Activated T-helper 1 cell treated with anti-CD3 and anti-CD28 coated beads, Interleukin-12 subunit alpha, Interleukin-12 subunit beta, Interleukin-2, Interleukin-4 antibody, amounts not matched to agents 30 ng/mL and 10 ng/mL and 1 ng/mL, durations not matched to agents 14 hours and 24 hours and 36 hours (primary cell): ENCODE results near the gene SLC35F1. TPM values are rescaled to one million over a fixed set of nuclear protein-coding genes. Genes with fewer than 3 reads are reported as not detected.

Experiments used
- DNase-seq: peaks from one replicate; pipeline ENCODE4 v3.0.0; 2021; ENCODE audit warnings: low spot score
- H3K27ac Mint-ChIP-seq: one replicate; pipeline ENCODE4 v1.8.0; 2021; ENCODE audit warnings: mild to moderate bottlenecking, mixed read lengths
- H3K27me3 Mint-ChIP-seq: one replicate; pipeline ENCODE4 v1.8.0; 2022; ENCODE audit warnings: mild to moderate bottlenecking, moderate library complexity, mixed read lengths; ENCODE audit not compliant: insufficient read depth
- H3K36me3 Mint-ChIP-seq: one replicate; pipeline ENCODE4 v1.8.0; 2021; ENCODE audit warnings: low read depth, mixed read lengths
- H3K4me1 Mint-ChIP-seq: one replicate; pipeline ENCODE4 v1.8.0; 2021; ENCODE audit warnings: low read depth, mixed read lengths
- H3K4me3 Mint-ChIP-seq: one replicate; pipeline ENCODE4 v1.8.0; 2021; ENCODE audit warnings: mild to moderate bottlenecking, moderate library complexity, mixed read lengths
- H3K9me3 Mint-ChIP-seq: one replicate; pipeline ENCODE4 v1.8.0; 2021; ENCODE audit warnings: mixed read lengths
- intact Hi-C: fragments of 100-400 bp; cut with micrococcal nuclease; formaldehyde crosslinking; loops from one replicate; pipeline ENCODE4 v1.15.1; 2024
- total RNA-seq: library from RNA; stranded (reverse); gene quantifications from 2 replicates; pipeline ENCODE4 v1.2.3, GENCODE V29; 2022

SLC35F1 gene
- total RNA-seq, 1 donor from 2014 or later = not detected

DNA sequence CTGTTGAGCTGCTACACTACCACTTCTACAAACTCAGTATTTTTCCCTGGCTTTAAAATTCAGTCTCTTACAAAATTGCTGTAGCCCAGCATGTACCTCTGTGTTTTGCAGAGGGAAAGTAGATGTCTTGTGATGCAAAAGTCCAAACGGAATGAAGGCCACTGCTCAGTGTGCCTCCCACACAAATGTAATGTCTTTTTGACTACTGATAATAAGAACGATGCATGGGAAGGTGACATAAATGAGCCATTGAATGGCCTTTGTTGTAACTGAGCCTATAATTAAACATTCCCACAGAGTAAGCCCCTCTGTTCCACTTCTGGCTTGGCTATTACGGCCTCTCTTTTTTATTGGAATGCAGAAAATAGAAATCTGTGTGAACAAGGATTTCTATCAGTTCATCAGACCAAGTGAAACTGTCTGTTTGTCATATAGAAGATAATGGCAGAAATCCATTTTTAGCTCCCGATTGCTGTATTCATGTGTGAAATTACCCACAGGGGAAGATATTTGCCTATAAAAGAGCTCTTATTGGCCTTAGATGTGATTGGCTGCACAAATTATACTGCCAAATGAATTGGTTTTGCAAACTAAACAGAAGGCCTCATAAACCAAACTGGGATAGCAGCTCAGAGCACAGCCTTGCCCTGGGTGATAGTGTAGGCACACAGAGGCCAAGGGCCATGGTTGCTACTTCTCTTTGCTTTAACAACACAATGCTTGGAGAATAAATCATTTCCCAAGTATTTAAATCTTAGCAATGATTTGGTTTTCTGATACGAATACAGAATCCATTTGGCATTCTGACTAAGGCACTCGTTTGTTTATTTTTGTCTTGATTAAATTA is 399.6 kb downstream of the SLC35F1 start:
- no peaks in the 10 kb centered on the region for H3K36me3 Mint-ChIP-seq
- H3K9me3 Mint-ChIP-seq = no peaks in the 10 kb centered on the region
- H3K27ac Mint-ChIP-seq = no peak overlapping the region
- no peak for DNase-seq
- intact Hi-C loops = no loop called here
- H3K27me3 Mint-ChIP-seq = peaks cover 2% of the 10 kb centered on the region
- no peaks in the 10 kb centered on the region for H3K4me1 Mint-ChIP-seq
- no peak overlapping the region for H3K4me3 Mint-ChIP-seq

DNA sequence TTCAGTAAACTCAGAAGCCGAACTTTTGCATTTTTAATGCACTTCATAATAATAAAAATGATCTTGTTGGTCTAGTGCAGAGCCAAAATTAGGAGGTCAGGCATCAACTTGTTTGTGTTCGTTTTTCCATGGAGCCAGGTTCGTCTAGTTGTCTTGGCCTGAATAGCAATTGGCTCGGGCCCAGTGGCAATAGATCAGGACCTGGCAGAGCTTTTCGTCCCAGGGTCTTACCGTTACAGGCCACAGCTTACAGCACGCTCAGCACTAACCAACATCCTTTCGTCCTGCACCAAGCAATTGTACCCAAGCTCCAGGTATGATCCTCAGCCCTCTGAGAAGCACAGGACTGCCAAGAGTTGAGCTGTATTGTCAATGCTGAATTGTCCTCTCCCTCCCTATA is 400.5 kb downstream of the SLC35F1 start:
- H3K4me1 Mint-ChIP-seq = no peaks in the 10 kb centered on the region
- no peaks in the 10 kb centered on the region for H3K9me3 Mint-ChIP-seq
- no peak overlapping the region for H3K27ac Mint-ChIP-seq
- H3K27me3 Mint-ChIP-seq = peaks cover 2% of the 10 kb centered on the region
- no peak overlapping the region for H3K4me3 Mint-ChIP-seq
- no peaks in the 10 kb centered on the region for H3K36me3 Mint-ChIP-seq
- intact Hi-C loops = no loop called here
- no peak for DNase-seq

DNA sequence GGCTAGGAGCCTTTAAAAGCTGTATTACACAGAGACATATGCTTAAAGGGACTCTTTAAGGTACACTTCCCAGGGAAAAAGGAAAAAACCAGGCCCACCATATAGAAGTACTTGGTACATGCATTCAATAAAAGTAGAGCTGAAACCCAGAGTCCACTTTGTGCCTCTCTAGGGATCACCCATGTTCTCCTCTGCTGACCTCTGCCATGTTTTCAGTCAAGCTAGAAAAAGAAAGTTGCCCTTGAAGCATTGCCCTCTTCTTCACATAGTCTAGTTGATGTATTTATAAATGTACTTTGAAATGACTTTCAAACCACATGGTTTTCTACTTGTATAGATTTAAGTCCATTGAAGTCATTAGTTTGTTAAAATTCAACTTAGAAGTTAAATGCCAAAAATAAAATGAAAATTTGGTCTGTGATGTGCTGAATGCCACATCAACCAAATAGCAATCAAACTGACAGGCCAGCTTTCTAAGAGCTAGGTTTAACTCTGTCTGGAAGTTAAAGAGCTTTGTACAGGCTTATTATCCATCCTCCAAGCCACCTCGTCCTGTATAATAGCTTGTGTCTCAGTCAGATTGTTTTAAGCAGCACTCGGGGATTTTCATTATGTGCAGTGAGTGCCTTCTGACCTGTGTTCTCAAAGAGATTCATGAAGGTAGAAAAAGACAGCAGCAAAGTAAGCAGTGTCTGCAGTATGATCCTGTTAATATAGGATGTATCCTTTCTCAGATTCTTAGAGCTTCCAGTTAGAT is 402.5 kb downstream of the SLC35F1 start:
- intact Hi-C loops = no loop called here
- no peaks in the 10 kb centered on the region for H3K9me3 Mint-ChIP-seq
- peaks cover 2% of the 10 kb centered on the region for H3K27me3 Mint-ChIP-seq
- H3K36me3 Mint-ChIP-seq = no peaks in the 10 kb centered on the region
- H3K4me1 Mint-ChIP-seq = no peaks in the 10 kb centered on the region
- no peak overlapping the region for H3K4me3 Mint-ChIP-seq
- DNase-seq = no peak
- no peak overlapping the region for H3K27ac Mint-ChIP-seq

DNA sequence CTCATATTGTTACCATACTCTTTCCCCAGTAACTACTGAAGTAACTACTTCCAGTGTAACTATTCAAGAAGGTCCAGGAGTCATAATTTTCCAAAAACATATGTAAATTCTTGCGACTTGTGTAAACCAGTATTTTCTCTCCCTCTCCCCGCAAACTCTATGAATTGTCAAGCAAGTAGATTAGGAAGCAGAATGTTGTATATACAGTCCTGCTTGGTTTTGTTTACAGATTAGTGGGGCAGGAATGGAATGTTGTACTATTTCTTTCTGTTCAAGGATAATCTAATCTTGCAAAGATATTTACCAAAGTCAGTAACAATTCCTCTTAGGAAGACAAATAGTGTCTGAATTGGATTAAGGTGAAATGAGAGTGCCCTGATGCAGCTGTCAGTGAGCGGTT is 406.1 kb downstream of the SLC35F1 start:
- Mint-ChIP-seq H3K36me3 (no peaks in the 10 kb centered on the region), H3K27me3 (peaks cover 2% of the 10 kb centered on the region), H3K4me1 (no peaks in the 10 kb centered on the region), H3K4me3 (no peak overlapping the region), H3K27ac (no peak overlapping the region), H3K9me3 (no peaks in the 10 kb centered on the region)
- intact Hi-C loops = no loop called here
- DNase-seq = no peak

DNA sequence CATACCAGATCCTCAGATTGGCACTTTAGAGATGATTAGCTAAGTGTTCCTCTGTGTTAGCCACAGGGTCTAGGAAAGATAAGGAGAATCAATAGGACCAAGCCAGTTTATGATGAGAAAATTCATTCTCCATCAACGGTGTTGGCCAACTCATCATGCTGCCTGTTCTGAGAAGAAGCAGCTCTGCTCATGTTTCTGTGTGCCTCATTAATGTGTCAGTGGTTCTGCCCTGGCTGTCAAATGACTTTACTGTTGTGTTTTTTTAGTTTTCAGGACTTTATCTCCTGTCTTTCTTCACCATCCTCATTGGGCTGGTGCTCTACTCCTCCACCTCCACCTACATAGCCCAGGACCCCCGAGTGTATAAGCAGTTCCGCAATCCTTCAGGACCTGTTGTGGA is 406.7 kb downstream of the SLC35F1 start:
- DNase-seq = no peak
- Mint-ChIP-seq H3K4me1 (no peaks in the 10 kb centered on the region), H3K4me3 (no peak overlapping the region), H3K27ac (no peak overlapping the region), H3K27me3 (peaks cover 2% of the 10 kb centered on the region), H3K36me3 (no peaks in the 10 kb centered on the region), H3K9me3 (no peaks in the 10 kb centered on the region)
- intact Hi-C loops = no loop called here

DNA sequence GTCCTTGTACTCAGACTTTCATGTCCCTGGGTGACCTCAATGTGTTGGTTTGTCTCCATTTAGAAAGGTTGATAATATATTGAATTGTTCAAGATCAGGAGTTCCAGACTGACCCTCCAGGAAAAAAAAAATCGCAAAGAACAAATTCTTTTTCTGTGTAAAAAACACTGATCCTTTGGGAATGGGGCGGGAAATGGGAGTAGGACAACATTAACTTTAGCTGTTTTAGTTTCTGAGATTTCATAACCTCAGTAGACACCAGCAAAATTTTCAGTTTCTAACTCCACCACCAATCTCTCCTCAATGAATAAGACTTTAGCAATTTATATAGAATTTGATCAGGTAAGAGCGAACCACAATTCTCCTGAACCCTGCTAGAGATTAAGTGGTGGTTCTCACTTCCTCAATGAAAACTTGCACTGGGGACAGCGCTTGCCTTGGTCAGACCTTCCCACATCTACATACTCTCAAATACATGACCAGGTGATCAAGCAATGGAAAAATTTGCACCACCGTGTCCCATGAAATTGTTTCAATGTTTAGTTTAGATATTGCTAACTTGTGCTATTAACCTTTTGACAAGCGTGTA is 409.8 kb downstream of the SLC35F1 start:
- Mint-ChIP-seq H3K9me3 (no peaks in the 10 kb centered on the region), H3K27me3 (no peaks in the 10 kb centered on the region), H3K4me1 (no peaks in the 10 kb centered on the region), H3K27ac (no peak overlapping the region), H3K36me3 (no peaks in the 10 kb centered on the region), H3K4me3 (no peak overlapping the region)
- no peak for DNase-seq
- intact Hi-C loops = no loop called here

DNA sequence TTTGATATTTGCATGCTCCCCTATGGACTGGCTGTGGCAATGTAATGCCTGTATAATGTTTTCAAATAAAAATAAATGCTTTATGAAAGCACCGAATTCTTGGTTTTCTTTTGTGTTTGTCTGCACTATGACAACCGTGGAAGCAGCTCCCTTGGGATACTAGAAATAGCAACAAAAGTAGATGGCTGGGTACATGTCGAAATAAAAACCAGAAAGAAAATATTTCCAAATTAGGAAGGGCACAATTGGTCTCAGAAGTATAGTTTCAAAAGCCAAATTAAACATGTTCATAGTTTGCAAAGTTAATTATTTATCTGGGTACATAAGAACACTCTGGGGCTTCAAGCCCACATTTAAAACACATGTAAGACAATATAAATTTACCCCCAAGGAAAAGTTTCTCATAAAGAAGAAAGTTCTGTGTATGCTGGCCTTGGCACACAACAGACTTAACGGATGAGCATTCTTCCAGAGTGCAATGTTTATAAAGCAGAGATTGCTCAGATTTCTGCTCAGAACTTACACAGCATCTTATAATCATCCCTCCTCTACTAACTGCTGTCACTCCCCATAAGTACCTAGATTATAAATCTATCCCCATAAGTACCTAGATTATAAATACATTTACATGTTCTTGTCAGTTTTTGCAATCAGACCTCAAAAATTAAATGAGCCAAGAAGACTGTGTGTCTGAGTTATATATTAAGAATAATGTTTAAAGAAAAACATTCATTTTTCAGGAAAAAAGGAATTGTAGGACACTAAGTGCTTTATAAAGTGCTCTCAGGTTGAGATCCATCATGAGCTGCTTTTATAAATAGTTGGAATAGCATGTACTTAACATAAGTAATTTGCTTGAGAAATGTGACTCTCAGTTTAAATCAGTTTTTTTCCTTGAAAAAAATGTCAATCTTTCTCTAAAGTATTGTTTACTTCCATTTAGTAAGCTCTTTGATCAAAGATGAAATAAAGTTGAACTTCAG is 410.8 kb downstream of the SLC35F1 start:
- Mint-ChIP-seq H3K36me3 (no peaks in the 10 kb centered on the region), H3K27me3 (no peaks in the 10 kb centered on the region), H3K9me3 (no peaks in the 10 kb centered on the region), H3K4me1 (no peaks in the 10 kb centered on the region), H3K4me3 (no peak overlapping the region), H3K27ac (no peak overlapping the region)
- intact Hi-C loops = no loop called here
- DNase-seq = no peak

DNA sequence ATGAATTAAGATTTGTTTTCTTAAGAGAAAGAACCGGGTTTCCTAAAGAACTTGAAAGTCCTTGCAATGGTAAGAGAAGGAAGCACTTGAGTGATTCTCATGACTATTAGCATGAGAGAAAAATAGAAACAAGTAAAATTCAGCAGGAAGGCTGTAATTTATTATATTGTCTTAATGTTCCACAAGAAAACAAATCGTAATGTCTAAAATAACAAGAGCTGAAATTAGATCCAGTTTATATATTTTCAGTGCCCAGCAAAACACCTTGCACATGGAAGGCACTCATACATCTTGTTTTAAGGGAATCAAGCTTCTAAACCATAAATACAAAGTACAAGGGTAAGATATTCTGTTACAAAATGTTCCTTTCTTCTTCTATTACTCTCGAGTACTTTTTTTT is 411.6 kb downstream of the SLC35F1 start:
- intact Hi-C loops = no loop called here

DNA sequence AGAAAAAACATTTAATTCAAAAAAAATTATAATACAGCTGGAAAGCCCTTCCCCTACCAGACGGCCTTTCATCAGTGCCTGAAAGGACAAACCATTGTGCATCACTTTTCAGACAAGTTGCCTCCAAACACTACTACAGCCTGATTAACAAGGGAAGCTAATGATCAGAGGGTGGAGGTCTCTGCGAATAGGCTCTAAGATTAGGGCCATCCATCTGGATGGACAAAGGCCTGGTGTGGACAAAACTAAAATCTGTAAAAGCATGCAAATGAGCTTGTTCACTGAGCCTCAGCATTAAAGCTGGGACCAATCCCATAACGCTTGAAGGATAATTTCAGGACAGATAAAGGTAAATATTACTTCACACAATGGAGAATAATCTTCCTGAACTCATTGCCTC is 412.4 kb downstream of the SLC35F1 start:
- Mint-ChIP-seq H3K27me3 (no peaks in the 10 kb centered on the region), H3K9me3 (no peaks in the 10 kb centered on the region), H3K4me3 (no peak overlapping the region), H3K27ac (no peak overlapping the region), H3K4me1 (no peaks in the 10 kb centered on the region), H3K36me3 (no peaks in the 10 kb centered on the region)
- intact Hi-C loops = no loop called here
- DNase-seq = no peak

More for the DNA sequence above, 411.6 kb downstream of the SLC35F1 start:
- no peak for DNase-seq
- Mint-ChIP-seq H3K36me3 (no peaks in the 10 kb centered on the region), H3K4me1 (no peaks in the 10 kb centered on the region), H3K27ac (no peak overlapping the region), H3K4me3 (no peak overlapping the region), H3K9me3 (no peaks in the 10 kb centered on the region), H3K27me3 (no peaks in the 10 kb centered on the region)

DNA sequence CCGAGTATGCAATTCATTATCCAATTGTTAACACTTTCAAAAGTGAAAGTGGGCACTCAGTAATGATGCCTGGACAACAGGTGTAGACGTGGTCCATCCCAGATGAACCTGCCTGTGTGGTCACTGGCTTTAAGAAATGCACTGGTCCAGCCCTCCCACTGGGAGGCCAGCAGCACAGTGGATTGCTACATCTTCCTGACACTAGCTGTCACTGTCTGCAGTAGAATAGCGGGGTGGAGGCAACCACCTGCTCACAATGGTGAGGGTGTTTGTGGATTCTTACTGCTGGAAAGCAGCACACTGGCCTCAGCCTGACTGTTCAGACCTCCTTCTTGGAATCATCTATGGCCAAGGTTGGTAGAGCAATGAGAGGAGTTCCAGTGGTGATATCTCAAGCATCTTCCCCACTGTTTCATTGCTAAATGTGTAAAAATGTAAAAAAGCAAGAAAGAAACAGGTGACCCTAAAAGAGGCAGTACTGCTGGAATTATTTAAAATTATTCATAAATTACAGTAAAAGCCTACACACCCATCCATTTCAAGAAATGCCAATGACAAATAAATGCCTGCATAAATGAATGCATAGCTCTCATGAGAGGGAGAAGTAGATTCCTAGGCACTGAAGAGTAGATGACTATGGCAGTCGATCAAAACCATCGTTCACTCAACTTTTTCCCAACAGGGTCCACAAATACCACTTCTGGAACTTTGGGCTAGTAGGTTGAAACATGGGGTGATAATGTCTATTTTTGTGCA is 413.0 kb downstream of the SLC35F1 start:
- H3K4me1 Mint-ChIP-seq = no peaks in the 10 kb centered on the region
- intact Hi-C loops = no loop called here

DNA sequence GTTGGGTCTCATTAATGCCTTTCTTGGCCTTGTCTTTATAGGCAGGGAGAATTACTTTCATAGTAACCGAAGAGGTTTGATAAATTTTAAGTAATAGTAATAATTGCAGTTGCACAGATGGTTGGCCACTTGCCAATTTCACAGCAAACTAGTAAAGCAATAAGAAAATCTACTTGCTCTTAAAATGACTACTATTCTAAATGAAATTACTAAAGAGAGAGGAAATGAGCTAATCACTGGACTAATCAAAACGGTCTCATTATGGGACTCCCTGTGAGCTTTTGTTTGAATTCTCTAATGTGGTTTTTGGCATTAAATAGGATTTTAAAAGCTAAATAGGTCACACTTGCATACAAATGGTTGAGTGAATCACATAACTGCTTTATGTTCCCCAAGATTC is 413.6 kb downstream of the SLC35F1 start:
- intact Hi-C loops = no loop called here
- Mint-ChIP-seq H3K27me3 (no peaks in the 10 kb centered on the region), H3K27ac (no peak overlapping the region), H3K4me1 (no peaks in the 10 kb centered on the region), H3K4me3 (no peak overlapping the region), H3K9me3 (no peaks in the 10 kb centered on the region), H3K36me3 (no peaks in the 10 kb centered on the region)
- no peak for DNase-seq

More for the DNA sequence above, 413.0 kb downstream of the SLC35F1 start:
- H3K27me3 Mint-ChIP-seq = no peaks in the 10 kb centered on the region
- DNase-seq = no peak
- H3K27ac Mint-ChIP-seq = no peak overlapping the region
- H3K9me3 Mint-ChIP-seq = no peaks in the 10 kb centered on the region
- H3K4me3 Mint-ChIP-seq = no peak overlapping the region
- H3K36me3 Mint-ChIP-seq = no peaks in the 10 kb centered on the region

DNA sequence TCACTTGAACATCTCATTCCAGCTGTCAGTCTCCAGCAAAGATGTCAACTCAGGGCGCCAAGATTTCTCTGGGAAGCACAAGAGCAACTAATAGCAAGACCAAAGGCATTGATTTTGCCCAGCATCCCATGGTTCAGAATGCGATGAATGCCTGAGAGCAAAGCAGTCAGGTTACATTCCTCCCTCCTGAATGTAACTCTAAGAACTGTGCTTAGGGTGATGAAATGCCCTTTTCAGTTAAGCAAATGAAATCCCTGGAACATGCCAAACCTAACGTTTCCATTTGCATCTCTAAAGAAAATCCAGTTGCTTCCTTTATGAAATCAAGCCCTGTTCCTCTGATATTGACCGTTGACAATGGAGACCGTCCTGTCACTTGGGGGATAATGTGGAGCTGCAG is 417.1 kb downstream of the SLC35F1 start:
- intact Hi-C loops = no loop called here
- Mint-ChIP-seq H3K4me1 (no peaks in the 10 kb centered on the region), H3K27me3 (no peaks in the 10 kb centered on the region)

More for the DNA sequence above, 417.1 kb downstream of the SLC35F1 start:
- Mint-ChIP-seq H3K27ac (no peak overlapping the region), H3K4me3 (no peak overlapping the region), H3K9me3 (no peaks in the 10 kb centered on the region), H3K36me3 (no peaks in the 10 kb centered on the region)
- DNase-seq = no peak
